Stimulated activated CD8-positive, alpha-beta memory T cell treated with anti-CD3 and anti-CD28 coated beads, Interleukin-12 subunit alpha, Interleukin-12 subunit beta, amount 100 ng/mL, for 24 hours (primary cell): ENCODE data around the gene AP2B1.
"Not testable (repeated sequence)": the region's sequence is repeated elsewhere in the genome, so short reads cannot be mapped to it uniquely, and the experiment has no call there.

Experiments
- DNase-seq: peaks from one replicate; pipeline ENCODE4 v3.0.0-alpha.2; 2020; ENCODE audit errors: extremely low read depth

AP2B1 gene

GRCh38 chr17:35748341-35748841, 161.3 kb downstream of the AP2B1 start:
- no peak for DNase-seq

- no peak for DNase-seq
Observed at GRCh38 chr17:35748979-35749378, 161.9 kb downstream of the AP2B1 start.

GRCh38 chr17:35749560-35750412, 162.7 kb downstream of the AP2B1 start:
- DNase-seq = no peak

- no peak for DNase-seq
Observed at GRCh38 chr17:35750526-35751395, 163.6 kb downstream of the AP2B1 start.

GRCh38 chr17:35751541-35751940, 164.4 kb downstream of the AP2B1 start:
- not testable (repeated sequence) for DNase-seq

- DNase-seq = no peak
Observed at GRCh38 chr17:35752471-35752870, 165.3 kb downstream of the AP2B1 start.

- no peak for DNase-seq
Observed at GRCh38 chr17:35752945-35753764, 166.0 kb downstream of the AP2B1 start, which contains the start of gene GAS2L2. GAS2L2 (minus strand) TSS chr17:35753239; CDS start chr17:35752850, 389 bp downstream.

- no peak for DNase-seq
Observed at GRCh38 chr17:35757243-35757642, 170.1 kb downstream of the AP2B1 start.

GRCh38 chr17:35760587-35760986, 173.5 kb downstream of the AP2B1 start, which contains the start of gene C17orf50:
C17orf50 (plus strand) TSS chr17:35760887; CDS start chr17:35760942, 55 bp downstream.
- DNase-seq = no peak

GRCh38 chr17:35761601-35762000, 174.5 kb downstream of the AP2B1 start:
- no peak for DNase-seq

- DNase-seq = no peak
Observed at GRCh38 chr17:35763767-35764122, 176.6 kb downstream of the AP2B1 start.

GRCh38 chr17:35764123-35764991, 177.2 kb downstream of the AP2B1 start:
- peak; percentile 64 for DNase-seq

- DNase-seq = no peak
Observed at GRCh38 chr17:35765086-35765710, 178.1 kb downstream of the AP2B1 start.

- no peak for DNase-seq
Observed at GRCh38 chr17:35765756-35766488, 178.8 kb downstream of the AP2B1 start.

- no peak for DNase-seq
Observed at GRCh38 chr17:35766489-35766877, 179.4 kb downstream of the AP2B1 start.

GRCh38 chr17:35766903-35767510, 179.9 kb downstream of the AP2B1 start:
- no peak for DNase-seq

- no peak for DNase-seq
Observed at GRCh38 chr17:35768797-35769196, 181.7 kb downstream of the AP2B1 start.

- no peak for DNase-seq
Observed at GRCh38 chr17:35769895-35770486, 182.9 kb downstream of the AP2B1 start.

GRCh38 chr17:35773129-35773528, 186.0 kb downstream of the AP2B1 start:
- no peak for DNase-seq
